MG63 (cell line): Measurements from ENCODE around the gene IL5. TPM values are rescaled to one million over a fixed set of nuclear protein-coding genes. Genes with fewer than 3 reads are reported as not detected.
"Not testable (repeated sequence)": the region's sequence is repeated elsewhere in the genome, so short reads cannot be mapped to it uniquely, and the experiment has no call there.

Experiments
- DNase-seq: peaks from one replicate; pipeline ENCODE4 v3.0.0-alpha.2; 2020
- H3K27me3 ChIP-seq: fragments of 250-450 bp; sonication (Bioruptor Pico); 2 replicates; pipeline ENCODE4 v1.5.1; 2020; ENCODE audit warnings: mild to moderate bottlenecking, moderate library complexity
- H3K36me3 ChIP-seq: fragments of 250-450 bp; sonication (Bioruptor Pico); 2 replicates; pipeline ENCODE4 v1.5.1; 2020; ENCODE audit warnings: mild to moderate bottlenecking, moderate library complexity
- H3K4me3 ChIP-seq: fragments of 250-450 bp; sonication (Bioruptor Pico); 2 replicates; pipeline ENCODE4 v1.5.1; 2020; ENCODE audit warnings: mild to moderate bottlenecking, moderate library complexity
- H3K9me3 ChIP-seq: fragments of 250-450 bp; sonication (Bioruptor Pico); 2 replicates; pipeline ENCODE4 v1.5.1; 2020; ENCODE audit warnings: mild to moderate bottlenecking, moderate library complexity
- total RNA-seq: library from RNA; depleted of rRNA; stranded (reverse); fragments of >200 nt; shearing (Covaris generic); gene quantifications from 2 replicates; pipeline ENCODE4 v1.2.3, GENCODE V29; 2014; ENCODE audit warnings: low replicate concordance; rRNA removed

The IL5 gene
- total RNA-seq = not detected in 2 replicates

DNA sequence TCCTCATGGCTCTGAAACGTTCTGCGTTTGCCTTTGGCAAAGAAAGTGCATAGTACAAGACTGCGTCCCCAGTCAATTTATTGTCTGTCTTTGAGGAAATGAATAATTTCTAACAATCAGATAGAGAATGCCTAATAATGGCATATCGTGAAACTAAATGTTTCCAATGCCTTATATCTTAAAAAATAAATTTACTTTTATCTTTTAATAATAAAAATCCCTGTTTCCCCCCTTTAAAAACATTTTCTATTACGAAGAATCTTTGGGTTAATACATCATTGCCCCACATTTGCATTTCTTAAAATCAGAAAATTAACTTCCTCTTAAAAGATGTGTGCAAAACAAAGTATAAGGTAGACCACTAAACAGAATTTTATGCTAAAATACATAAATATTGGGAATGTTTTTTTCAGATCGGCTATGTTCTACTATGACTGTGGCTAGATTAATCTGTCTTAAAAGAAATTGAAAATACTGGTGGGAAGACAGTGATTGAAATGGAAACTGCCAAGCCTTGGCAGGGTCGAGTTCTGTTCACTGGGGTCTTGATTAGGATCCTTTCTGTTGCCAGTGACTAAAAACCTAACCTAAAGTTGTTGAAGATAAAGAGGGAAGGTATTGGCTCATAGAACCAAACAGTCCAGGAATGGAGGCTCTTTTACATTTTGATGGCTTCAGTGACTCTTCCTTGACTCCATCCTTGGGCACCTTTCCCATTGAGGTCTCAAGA lies at the start of gene IL5:
IL5 (minus strand) TSS at position 51 of the 730 bp plus-strand sequence; CDS start at position 7, 44 bp downstream.
- no peaks in the 10 kb centered on the region for H3K9me3 ChIP-seq
- no peak for DNase-seq
- no peak within 1 kb of the TSS for H3K4me3 ChIP-seq
- H3K36me3 ChIP-seq = no peaks in the 10 kb centered on the region
- H3K27me3 ChIP-seq = peaks cover 7% of the 10 kb centered on the region

DNA sequence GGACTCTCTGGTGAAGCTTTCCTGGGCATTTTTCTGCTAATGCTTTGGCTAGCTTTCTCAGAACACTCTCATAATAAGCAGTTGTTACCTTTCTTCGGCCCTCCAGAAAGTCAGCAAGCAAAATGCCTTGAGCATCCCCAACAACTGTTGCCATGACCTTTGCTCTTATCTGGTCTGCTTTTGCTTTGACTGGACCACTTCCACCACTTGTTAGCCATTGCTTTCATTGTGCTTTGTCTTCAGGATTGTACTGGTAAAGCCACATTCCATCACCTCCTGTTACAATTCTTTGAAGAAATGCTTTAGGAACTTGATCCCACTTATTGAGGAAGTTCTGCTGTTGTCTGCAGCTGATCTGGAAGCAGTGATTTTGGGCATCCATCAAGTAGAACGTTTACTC lies 49.2 kb upstream of the IL5 start:
- H3K9me3 ChIP-seq = no peaks in the 10 kb centered on the region
- H3K36me3 ChIP-seq = peaks cover 95% of the 10 kb centered on the region
- H3K27me3 ChIP-seq = no peaks in the 10 kb centered on the region
- H3K4me3 ChIP-seq = no peak overlapping the region
- no peak for DNase-seq

DNA sequence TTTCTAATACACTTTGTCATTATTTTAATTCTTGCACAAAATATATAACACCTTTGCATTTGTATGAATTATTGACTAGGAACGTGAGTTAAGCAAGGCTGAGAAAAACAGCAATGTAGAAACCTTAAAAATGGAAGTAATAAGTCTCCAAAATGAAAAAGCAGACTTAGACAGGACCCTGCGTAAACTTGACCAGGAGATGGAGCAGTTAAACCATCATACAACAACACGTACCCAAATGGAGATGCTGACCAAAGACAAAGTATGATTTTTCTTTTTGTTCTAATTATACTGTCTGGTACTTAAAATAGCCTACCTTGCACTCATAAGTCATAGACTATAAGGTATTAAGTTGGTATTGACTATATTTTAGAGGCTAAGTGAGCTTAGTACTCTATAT lies 47.8 kb upstream of the IL5 start:
- H3K9me3 ChIP-seq = no peaks in the 10 kb centered on the region
- H3K4me3 ChIP-seq = no peak overlapping the region
- no peak for DNase-seq
- no peaks in the 10 kb centered on the region for H3K27me3 ChIP-seq
- H3K36me3 ChIP-seq = peaks cover 90% of the 10 kb centered on the region

DNA sequence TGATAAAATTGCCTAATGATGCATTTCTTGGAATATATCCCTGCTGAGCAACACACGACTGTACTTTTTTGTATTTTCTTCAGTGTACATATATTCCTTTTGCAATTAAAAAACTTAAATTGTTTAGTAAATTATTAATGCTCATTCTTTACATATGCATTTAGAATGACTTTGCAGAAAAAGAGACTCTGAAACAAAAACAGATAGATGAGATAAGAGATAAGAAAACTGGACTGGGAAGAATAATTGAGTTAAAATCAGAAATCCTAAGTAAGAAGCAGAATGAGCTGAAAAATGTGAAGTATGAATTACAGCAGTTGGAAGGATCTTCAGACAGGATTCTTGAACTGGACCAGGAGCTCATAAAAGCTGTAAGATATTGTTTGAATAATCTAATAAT lies 46.1 kb upstream of the IL5 start:
- DNase-seq = no peak
- peaks cover 88% of the 10 kb centered on the region for H3K36me3 ChIP-seq
- no peak overlapping the region for H3K4me3 ChIP-seq
- no peaks in the 10 kb centered on the region for H3K27me3 ChIP-seq
- H3K9me3 ChIP-seq = no peaks in the 10 kb centered on the region

DNA sequence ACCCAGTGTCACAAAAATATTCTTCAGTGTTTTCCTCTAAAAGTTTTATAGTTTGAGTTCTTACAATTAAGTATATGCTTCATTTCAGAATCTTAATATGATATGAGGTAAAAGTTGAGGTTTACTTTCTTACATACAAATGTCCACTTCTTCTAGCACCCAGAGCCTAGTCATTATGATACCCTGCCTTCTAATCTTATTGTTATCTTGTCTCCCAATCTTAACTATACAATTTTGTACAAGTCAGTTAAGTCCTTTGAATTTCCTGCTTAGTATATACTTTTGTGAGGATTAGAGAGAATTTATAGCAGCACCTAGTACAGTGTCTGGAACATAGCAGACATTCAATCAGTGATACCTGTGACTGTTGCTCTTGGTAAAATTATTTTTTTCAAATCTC lies 42.7 kb upstream of the IL5 start:
- H3K4me3 ChIP-seq = no peak overlapping the region
- no peak for DNase-seq
- peaks cover 86% of the 10 kb centered on the region for H3K36me3 ChIP-seq
- no peaks in the 10 kb centered on the region for H3K27me3 ChIP-seq
- H3K9me3 ChIP-seq = no peaks in the 10 kb centered on the region

DNA sequence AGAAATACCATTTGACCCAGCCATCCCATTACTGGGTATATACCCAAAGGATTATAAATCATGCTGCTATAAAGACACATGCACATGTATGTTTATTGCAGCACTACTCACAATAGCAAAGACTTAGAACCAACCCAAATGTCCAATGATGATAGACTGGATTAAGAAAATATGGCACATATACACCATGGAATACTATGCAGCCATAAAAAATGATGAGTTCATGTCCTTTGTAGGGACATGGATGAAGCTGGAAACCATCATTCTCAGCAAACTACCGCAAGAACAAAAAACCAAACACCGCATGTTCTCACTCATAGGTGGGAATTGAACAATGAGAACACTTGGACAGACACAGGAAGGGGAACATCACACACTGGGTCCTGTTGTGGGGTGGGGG lies 41.2 kb upstream of the IL5 start:
- H3K36me3 ChIP-seq = peaks cover 85% of the 10 kb centered on the region
- H3K27me3 ChIP-seq, H3K4me3 ChIP-seq, DNase-seq, H3K9me3 ChIP-seq: not testable (repeated sequence)

DNA sequence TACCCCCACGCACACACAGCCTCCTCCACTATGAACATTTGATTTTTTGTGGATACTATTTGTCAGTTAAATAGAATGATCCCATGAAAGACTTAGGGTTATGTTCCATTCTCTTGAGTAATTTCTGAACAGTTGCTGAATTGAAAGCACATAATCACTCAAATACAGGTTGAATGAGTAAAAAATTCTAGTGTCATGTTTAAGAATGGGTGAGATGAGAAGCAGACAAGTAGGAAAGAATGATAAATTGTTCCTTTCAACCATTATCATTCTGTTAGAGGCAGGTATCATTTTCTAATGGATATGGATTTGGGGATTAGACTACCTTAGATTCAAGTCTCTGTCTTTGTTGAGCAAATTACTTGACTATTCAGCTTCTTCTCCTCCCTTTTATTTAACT lies 32.8 kb upstream of the IL5 start:
- no peak for DNase-seq
- 0 out of 2 replicates have a peak, but pooled peaks cover 4% of the 10 kb centered on the region for H3K9me3 ChIP-seq
- H3K36me3 ChIP-seq = peaks cover 87% of the 10 kb centered on the region
- H3K27me3 ChIP-seq = no peaks in the 10 kb centered on the region
- H3K4me3 ChIP-seq = no peak overlapping the region

DNA sequence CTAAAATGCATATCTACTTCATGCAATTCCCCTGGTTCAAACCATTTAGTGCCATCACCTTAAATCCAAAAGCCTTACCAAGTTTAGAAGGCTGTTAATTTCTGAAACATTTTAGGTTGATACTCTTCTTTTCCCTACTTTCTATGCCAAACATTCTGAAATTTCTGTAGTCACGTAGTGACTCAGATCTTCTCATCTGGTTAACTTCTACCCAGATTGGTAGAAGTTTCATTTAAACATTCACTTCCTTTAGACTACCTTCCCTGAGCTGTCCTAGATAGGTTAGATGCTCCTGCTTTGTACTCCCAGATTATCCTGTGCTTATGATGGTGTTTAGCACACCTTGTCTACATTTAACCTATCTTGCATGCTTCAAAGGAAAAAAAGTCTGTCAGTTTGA lies 23.3 kb upstream of the IL5 start:
- Histone ChIP-seq H3K4me3 (no peak overlapping the region), H3K27me3 (no peaks in the 10 kb centered on the region), H3K36me3 (peaks cover 81% of the 10 kb centered on the region), H3K9me3 (no peaks in the 10 kb centered on the region)
- no peak for DNase-seq

DNA sequence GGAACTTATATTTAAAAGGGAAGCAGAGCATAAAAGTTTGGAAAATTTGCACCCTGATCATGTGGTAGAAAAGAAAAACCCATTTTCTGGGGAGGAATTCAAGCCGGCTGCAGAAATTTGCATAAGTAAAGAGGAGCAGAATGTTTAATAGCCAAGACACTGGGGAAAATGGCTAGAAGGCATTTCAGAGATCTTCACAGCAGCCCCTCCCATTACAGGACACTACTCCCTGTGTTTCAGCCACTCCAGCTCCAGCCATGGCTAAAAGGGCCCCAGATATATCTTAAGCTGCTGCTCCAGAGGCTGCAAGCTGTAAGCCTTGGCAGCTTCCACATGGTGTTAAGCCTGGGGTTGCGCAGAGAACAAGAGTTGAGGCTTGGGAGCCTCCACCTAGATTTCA lies 21.2 kb upstream of the IL5 start:
- not testable (repeated sequence) for H3K27me3 ChIP-seq, H3K4me3 ChIP-seq, H3K9me3 ChIP-seq, DNase-seq
- H3K36me3 ChIP-seq = peaks cover 85% of the 10 kb centered on the region

DNA sequence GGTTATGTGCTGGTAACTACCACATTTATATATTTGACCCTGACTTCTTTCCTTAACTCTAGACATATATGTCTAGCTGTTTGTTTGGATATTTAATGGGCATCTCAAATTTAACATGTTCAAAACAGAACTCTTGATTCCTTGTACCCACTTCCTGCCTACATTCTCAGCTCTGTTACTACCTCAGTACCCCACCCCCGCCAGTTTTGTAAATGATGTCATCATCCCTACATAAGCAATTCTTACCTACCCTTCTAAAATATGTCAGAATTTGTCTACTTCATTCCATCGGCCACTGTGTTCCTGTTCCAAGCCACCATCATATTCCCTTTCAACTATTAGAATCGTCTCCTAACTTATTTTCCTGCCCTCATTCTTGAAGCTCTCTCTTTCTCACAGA lies 18.3 kb upstream of the IL5 start:
- Histone ChIP-seq H3K27me3 (no peaks in the 10 kb centered on the region), H3K9me3 (no peaks in the 10 kb centered on the region), H3K4me3 (no peak overlapping the region), H3K36me3 (peaks cover 66% of the 10 kb centered on the region)
- DNase-seq = no peak

DNA sequence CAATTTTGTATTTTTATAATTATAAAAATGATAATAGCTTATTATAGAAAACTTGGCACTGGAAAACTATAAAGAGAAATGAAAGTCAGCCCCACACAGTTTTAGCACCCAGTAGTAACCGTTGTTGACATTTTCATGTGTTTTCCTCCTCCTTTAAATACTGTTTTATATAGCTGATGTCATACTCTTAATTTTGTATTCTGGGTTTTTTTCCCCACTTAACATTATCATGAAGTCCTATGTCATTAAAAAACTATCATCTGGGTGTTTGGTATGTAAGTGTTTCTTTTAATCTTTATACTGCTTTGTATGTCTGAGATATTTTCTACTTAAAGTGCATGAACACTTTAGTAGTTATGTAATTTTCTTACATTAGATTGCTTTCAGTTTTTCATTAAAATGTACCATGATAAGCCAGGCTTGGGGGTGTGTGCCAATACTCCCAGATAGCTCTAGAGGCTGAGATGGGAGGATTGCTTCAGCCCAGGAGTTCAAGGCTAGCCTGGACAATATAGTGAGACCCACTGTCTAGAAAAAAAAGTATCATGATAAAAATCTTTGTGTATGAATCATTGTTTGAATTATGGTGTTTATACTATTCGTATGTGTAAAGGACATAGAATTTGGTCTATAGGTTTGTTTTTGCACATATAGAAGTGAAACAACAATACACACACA lies 16.2 kb upstream of the IL5 start:
- H3K9me3 ChIP-seq = no peaks in the 10 kb centered on the region
- no peaks in the 10 kb centered on the region for H3K27me3 ChIP-seq

DNA sequence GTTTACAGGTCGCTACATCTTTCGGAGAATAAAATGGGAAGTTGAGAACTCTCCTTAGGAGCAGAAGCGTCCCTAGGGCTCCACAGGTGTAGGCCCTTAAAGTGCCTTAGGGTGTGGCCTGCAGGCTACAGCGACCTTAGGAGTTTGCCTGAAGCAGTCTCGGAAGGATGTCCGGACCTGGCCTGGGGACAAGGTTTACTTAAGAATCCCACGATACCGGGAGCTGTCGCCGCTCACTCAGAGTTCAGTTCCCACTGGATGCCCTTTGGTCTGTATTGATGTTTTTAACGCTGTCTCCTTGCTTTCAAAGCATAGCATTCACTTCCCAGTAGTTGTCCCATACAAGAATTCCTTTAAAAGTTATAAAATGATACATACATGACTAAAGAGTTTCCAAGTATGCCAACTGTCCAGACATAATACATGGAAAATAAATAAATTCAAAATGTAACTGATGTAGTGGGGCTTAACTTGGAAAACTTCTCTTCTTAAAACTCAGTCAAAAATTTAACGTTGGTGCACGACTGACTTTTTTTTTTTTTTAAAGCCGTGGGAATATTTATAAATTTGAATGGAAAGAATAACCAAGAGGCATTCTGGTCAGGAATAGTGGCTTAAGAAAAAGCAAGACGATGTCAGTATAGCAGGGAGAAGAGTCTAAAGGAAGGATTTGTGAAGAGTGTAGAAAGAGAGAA lies 14.3 kb upstream of the IL5 start:
- H3K36me3 ChIP-seq = peaks cover 36% of the 10 kb centered on the region
- H3K9me3 ChIP-seq = no peaks in the 10 kb centered on the region
- H3K27me3 ChIP-seq = no peaks in the 10 kb centered on the region
- DNase-seq = peak; percentile 53
- peak overlapping the region; percentile 81 for H3K4me3 ChIP-seq

More for the DNA sequence above, 16.2 kb upstream of the IL5 start:
- Histone ChIP-seq H3K36me3 (peaks cover 55% of the 10 kb centered on the region), H3K4me3 (no peak overlapping the region)
- no peak for DNase-seq

DNA sequence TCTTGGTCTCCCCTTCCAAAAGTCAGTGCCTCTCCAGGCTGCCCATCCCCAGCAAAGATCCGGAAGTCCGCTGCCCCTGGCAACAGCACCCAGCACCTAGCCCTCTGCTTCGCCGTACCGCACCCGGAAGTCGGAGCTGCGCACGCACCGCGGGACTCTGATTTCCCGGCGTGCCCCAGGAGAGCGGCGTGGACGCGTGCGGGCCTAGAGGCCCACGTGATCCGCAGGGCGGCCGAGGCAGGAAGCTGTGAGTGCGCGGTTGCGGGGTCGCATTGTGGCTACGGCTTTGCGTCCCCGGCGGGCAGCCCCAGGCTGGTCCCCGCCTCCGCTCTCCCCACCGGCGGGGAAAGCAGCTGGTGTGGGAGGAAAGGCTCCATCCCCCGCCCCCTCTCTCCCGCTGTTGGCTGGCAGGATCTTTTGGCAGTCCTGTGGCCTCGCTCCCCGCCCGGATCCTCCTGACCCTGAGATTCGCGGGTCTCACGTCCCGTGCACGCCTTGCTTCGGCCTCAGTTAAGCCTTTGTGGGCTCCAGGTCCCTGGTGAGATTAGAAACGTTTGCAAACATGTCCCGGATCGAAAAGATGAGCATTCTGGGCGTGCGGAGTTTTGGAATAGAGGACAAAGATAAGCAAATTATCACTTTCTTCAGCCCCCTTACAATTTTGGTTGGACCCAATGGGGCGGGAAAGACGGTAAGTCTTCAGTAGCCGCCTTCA lies 13.6 kb upstream of the IL5 start, which contains the start of gene RAD50:
RAD50 (plus strand) TSS at position 215 of the 715 bp plus-strand sequence; CDS start at position 563, 348 bp downstream.
- DNase-seq = peak; percentile 99
- H3K27me3 ChIP-seq = no peaks in the 10 kb centered on the region
- H3K36me3 ChIP-seq = peaks cover 28% of the 10 kb centered on the region

DNA sequence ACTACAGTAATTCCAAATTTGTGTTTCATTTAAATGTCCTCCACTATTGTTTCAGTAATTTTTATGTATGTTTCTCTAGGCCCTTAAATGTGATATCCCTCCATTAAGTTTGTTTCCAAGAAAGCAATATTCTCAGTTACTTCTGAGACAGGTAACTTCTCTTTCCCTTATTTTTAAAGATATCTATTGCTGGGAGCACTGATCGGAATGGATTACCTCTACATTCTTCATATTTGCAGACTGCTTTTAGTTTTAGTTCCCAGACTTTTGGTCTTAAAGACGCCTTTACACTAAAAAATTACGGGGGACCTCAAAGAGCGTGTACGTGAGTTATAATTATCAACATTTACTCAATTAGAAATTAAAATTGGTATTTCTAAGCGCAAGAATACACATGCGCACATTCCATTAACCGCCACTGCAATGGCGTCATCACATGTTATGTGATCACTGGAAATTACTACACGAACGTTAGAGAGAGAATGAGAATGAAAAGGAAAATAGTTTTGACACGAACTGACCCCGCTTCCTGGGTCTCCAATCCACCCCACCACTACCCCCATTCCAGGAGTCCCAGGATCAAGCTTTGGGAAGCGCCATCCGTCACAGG lies 12.9 kb upstream of the IL5 start:
- DNase-seq = no peak
- Histone ChIP-seq H3K9me3 (no peaks in the 10 kb centered on the region), H3K27me3 (no peaks in the 10 kb centered on the region), H3K4me3 (peak overlapping the region; percentile 81), H3K36me3 (peaks cover 22% of the 10 kb centered on the region)

More for the DNA sequence above, 13.6 kb upstream of the IL5 start, which contains the start of gene RAD50:
- peak within 1 kb of the TSS; percentile 81 for H3K4me3 ChIP-seq
- no peaks in the 10 kb centered on the region for H3K9me3 ChIP-seq

DNA sequence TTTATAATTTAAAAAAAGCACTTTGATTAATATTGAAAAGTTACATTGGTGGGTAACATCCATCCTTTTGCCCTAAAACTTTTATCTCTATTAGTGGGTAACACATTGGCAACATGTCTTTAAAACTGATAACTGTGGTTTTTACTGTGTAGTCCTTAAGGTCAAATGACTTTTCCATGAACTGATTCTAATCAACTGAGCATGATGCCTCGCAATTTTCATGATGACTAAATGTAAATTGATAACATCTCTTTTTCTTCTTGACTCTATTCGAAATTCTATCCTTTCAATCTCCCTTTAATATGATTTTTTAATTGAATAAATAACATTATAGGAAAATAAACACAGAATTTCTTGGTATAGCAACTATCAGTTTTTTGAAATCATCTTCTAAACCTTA lies 6.3 kb upstream of the IL5 start:
- Histone ChIP-seq H3K27me3 (peaks cover 7% of the 10 kb centered on the region), H3K4me3 (no peak overlapping the region), H3K9me3 (0 out of 2 replicates have a peak, but pooled peaks cover 2% of the 10 kb centered on the region), H3K36me3 (no peaks in the 10 kb centered on the region)
- DNase-seq = no peak

DNA sequence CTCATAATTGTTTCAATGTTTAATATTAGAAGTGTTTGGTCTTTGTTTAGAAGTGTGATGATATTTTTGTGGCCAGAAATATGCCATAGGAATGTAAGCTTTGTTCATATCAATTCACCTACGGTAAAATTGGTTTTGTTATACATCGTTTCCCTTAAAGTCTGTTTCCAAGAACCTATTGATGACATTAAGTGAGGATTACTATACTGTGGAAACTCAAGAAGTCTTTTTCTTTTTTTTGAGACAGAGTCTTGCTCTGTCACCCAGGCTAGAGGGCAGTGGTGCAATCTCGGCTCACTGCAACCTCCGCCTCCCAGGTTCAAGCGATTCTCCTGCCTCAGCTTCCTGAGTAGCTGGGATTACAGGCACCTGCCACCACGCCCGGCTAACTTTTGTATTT lies 5.5 kb upstream of the IL5 start:
- not testable (repeated sequence) for DNase-seq, H3K36me3 ChIP-seq, H3K9me3 ChIP-seq, H3K4me3 ChIP-seq, H3K27me3 ChIP-seq
